Transverse colon (tissue), 3 donors: ENCODE data around the gene NFIC.

Source experiments
- CTCF ChIP-seq, 5 experiments: fragments of 200-600 bp in 3 of 5; fragments of 450-650 bp in 2 of 5; sonication (generic) in 3 of 5; IDR thresholded peaks; 1 replicate in 2 of 5; 2 replicates in 3 of 5; pipeline ENCODE4 v1.5.1; 2016 to 2017; ENCODE audit warnings: antibody characterized with exemption in 5 of 5, inconsistent platforms in 3 of 5, mild to moderate bottlenecking in 2 of 5, moderate library complexity in 1 of 5
- EP300 ChIP-seq: sonication (generic); formaldehyde crosslinking; IDR thresholded peaks from one replicate; pipeline ENCODE4 v1.6.1; 2017; ENCODE audit warnings: antibody characterized with exemption, low read depth
- POLR2A ChIP-seq: fragments of 450-650 bp; IDR thresholded peaks from one replicate; pipeline ENCODE4 v1.6.1; 2016; ENCODE audit warnings: antibody characterized with exemption, mild to moderate bottlenecking, moderate library complexity

- no peak for TF ChIP-seq CTCF (IDR thresholded peaks at IDR 0.05)
- TF ChIP-seq EP300 = no peak
- no peak for TF ChIP-seq POLR2A
These were observed 113.4 kb downstream of the NFIC start for GRCh38 chr19:3479834-3480215.
